Measurements from ENCODE around the gene SLC26A2.

Gene SLC26A2

DNA sequence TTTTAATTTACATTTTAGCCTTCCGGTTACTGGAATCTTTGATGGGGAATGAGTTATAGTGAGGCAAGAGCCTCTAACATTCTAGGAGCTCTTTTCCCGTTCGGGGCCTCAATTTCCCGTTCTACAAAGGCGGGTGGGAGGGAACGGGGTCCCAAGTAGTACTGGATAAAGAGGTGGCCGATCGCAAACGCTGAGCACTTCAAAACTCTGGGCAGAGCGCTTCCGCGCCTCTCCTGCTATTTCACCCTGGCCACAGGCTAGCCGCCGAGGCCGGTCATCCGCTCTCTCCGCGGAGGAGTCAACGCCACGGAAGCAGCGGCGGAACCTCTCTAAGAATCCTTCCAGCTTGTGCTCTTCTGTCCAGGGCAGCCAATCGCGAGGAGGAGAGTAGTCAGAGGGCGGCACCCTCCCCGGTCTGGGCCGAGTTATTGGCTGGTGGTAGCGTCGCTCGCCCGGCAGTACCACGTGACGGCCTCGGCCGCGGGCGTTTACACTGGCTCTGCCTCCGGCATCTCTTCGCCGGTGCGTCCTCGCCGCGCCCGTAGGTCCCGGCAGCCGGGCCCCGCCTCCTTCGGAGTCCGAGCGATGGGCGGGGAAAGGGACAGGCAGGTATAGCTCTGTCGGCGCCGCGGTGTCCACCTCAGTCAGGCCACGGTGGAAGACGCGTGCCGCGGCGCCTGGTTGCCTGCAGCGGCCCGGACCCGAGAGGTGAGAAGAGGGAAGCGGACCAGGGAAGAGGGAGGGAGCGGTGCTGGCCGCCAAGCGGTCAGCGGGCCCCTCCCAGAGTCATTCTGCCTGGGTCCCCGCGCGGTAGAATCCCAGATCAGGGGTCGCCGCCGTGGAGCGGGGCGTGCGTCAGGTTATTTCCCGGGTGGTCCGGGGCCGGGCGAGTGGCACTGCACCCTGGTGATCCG lies at the start of gene SLC26A2:
SLC26A2 (plus strand) TSS at position 487 of the 914 bp plus-strand sequence. CDS start 16,895 bp downstream, outside the sequence.
- Histone ChIP-seq H3K9ac (ENCODE audit: low read length) (peak within 1 kb of the TSS; percentile 83), H3K36me3 (ENCODE audit: control insufficient read depth, insufficient read depth, low read length) (no peaks in the 10 kb centered on the region), H3K4me3 (ENCODE audit: low read length) (peak within 1 kb of the TSS; percentile 69), H3K9me3 (ENCODE audit: control insufficient read depth, low read length) (no peaks in the 10 kb centered on the region), H3K27me3 (ENCODE audit: control insufficient read depth, insufficient read depth, low read length) (no peaks in the 10 kb centered on the region), H3K4me1 (ENCODE audit: control insufficient read depth, insufficient read depth, low read length) (peaks cover 14% of the 10 kb centered on the region)

DNA sequence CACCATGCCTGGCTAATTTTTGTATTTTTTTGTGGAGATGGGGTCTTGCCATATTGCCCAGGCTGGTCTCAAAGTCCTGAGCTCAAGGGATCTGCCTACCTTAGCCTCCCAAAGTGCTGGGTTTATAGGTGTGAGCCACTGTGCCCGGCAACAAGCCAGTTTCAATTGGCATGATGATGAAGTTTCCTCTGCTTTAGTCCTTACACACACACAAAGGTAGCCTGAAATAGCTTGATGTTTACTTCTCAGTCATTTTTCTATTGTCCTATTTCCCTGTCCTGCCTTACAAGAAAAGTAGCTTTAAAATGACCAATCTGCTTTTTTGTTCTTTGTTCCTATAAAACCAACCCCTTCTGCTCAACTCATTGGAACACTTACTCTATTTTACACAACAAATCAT lies 49.5 kb upstream of the SLC26A2 start:
- no peak overlapping the region for H3K4me3 ChIP-seq (ENCODE audit: low read length)
- H3K9ac ChIP-seq (ENCODE audit: low read length): no peak overlapping the region
- no peaks in the 10 kb centered on the region for H3K9me3 ChIP-seq (ENCODE audit: control insufficient read depth, low read length)
- H3K27me3 ChIP-seq (ENCODE audit: control insufficient read depth, insufficient read depth, low read length): no peaks in the 10 kb centered on the region
- no peaks in the 10 kb centered on the region for H3K4me1 ChIP-seq (ENCODE audit: control insufficient read depth, insufficient read depth, low read length)
- H3K36me3 ChIP-seq (ENCODE audit: control insufficient read depth, insufficient read depth, low read length): no peaks in the 10 kb centered on the region

GRCh38 chr5:149912226-149912871 lies 48.2 kb upstream of the SLC26A2 start:
- H3K27me3 ChIP-seq (ENCODE audit: control insufficient read depth, insufficient read depth, low read length): no peaks in the 10 kb centered on the region
- H3K4me3 ChIP-seq (ENCODE audit: low read length): no peak overlapping the region
- no peaks in the 10 kb centered on the region for H3K36me3 ChIP-seq (ENCODE audit: control insufficient read depth, insufficient read depth, low read length)
- no peaks in the 10 kb centered on the region for H3K4me1 ChIP-seq (ENCODE audit: control insufficient read depth, insufficient read depth, low read length)
- H3K9me3 ChIP-seq (ENCODE audit: control insufficient read depth, low read length): no peaks in the 10 kb centered on the region
- H3K9ac ChIP-seq (ENCODE audit: low read length): no peak overlapping the region

GRCh38 chr5:149913436-149914419 lies 46.8 kb upstream of the SLC26A2 start:
- no peak overlapping the region for H3K9ac ChIP-seq (ENCODE audit: low read length)
- H3K4me3 ChIP-seq (ENCODE audit: low read length): no peak overlapping the region
- no peaks in the 10 kb centered on the region for H3K36me3 ChIP-seq (ENCODE audit: control insufficient read depth, insufficient read depth, low read length)
- no peaks in the 10 kb centered on the region for H3K4me1 ChIP-seq (ENCODE audit: control insufficient read depth, insufficient read depth, low read length)
- H3K27me3 ChIP-seq (ENCODE audit: control insufficient read depth, insufficient read depth, low read length): no peaks in the 10 kb centered on the region
- no peaks in the 10 kb centered on the region for H3K9me3 ChIP-seq (ENCODE audit: control insufficient read depth, low read length)

DNA sequence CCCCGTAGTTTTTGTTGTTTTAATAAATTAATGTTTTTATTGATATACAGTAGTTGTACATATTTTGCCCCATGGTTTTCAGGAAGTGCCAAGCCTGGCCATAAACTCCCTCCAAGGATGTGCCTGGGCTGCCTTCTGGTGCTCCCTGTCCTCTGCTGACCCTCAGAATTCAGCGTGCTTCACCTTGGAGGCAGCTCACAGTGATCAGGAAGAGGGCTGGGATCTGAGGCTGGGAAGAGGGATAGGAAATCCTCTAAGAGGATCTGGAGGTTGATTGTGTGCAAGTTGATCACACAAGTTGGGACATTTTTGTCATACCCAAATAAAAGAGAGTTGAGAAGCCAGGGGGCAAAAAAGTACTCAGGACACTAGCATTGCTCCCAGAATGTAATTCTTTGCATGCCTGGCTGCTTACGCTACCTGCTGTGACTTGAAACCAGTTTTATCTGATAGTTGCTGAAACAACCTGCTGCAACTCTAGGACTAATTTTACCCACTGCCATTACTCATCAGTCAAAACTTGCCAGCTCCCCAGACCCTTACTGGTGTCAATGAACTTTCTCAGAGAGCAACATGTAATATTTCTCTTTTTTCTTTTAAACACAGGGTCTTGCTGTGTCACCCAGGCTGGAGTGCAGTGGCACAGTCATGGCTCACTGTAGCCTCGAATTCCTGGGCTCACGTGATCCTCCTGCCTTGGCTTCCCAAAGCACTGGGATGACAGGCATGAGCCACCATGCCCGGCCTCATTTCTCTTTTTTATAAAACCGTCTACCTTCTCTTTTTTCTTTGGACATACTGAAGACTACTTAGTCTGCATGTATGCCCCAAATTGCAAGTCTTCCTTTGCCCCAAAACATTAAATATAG lies 44.9 kb upstream of the SLC26A2 start:
- H3K27me3 ChIP-seq (ENCODE audit: control insufficient read depth, insufficient read depth, low read length): no peaks in the 10 kb centered on the region
- H3K4me3 ChIP-seq (ENCODE audit: low read length): no peak overlapping the region
- no peaks in the 10 kb centered on the region for H3K9me3 ChIP-seq (ENCODE audit: control insufficient read depth, low read length)
- no peaks in the 10 kb centered on the region for H3K4me1 ChIP-seq (ENCODE audit: control insufficient read depth, insufficient read depth, low read length)
- no peaks in the 10 kb centered on the region for H3K36me3 ChIP-seq (ENCODE audit: control insufficient read depth, insufficient read depth, low read length)
- H3K9ac ChIP-seq (ENCODE audit: low read length): no peak overlapping the region

- H3K9ac ChIP-seq (ENCODE audit: low read length): no peak overlapping the region
- H3K9me3 ChIP-seq (ENCODE audit: control insufficient read depth, low read length): no peaks in the 10 kb centered on the region
- no peaks in the 10 kb centered on the region for H3K4me1 ChIP-seq (ENCODE audit: control insufficient read depth, insufficient read depth, low read length)
- no peaks in the 10 kb centered on the region for H3K27me3 ChIP-seq (ENCODE audit: control insufficient read depth, insufficient read depth, low read length)
- H3K36me3 ChIP-seq (ENCODE audit: control insufficient read depth, insufficient read depth, low read length): no peaks in the 10 kb centered on the region
- H3K4me3 ChIP-seq (ENCODE audit: low read length): no peak overlapping the region
Measured at GRCh38 chr5:149916334-149917072, 44.1 kb upstream of the SLC26A2 start.

- no peaks in the 10 kb centered on the region for H3K9me3 ChIP-seq (ENCODE audit: control insufficient read depth, low read length)
- H3K36me3 ChIP-seq (ENCODE audit: control insufficient read depth, insufficient read depth, low read length): no peaks in the 10 kb centered on the region
- H3K4me3 ChIP-seq (ENCODE audit: low read length): no peak overlapping the region
- H3K9ac ChIP-seq (ENCODE audit: low read length): no peak overlapping the region
- no peaks in the 10 kb centered on the region for H3K27me3 ChIP-seq (ENCODE audit: control insufficient read depth, insufficient read depth, low read length)
- H3K4me1 ChIP-seq (ENCODE audit: control insufficient read depth, insufficient read depth, low read length): no peaks in the 10 kb centered on the region
Measured at GRCh38 chr5:149917073-149917676, 43.4 kb upstream of the SLC26A2 start.

DNA sequence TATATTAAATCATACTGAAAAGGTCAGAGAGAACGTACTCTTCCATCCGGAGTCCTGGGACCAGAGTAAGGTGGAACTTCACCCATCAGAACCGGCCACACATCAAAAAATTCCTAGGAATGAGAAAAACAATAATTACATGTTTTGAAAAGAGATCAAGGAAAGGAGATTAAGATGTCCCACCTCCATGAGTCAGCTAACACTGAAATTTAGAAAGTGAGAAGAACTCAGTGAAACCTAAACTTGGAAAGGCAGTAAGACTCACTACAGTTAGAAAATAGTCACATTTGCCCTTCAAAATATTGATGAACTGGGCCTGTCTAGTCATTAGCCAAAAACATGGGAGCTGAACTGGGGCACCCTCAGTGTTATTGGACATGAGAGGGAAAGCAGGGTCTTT lies 39.0 kb upstream of the SLC26A2 start:
- H3K4me1 ChIP-seq (ENCODE audit: control insufficient read depth, insufficient read depth, low read length): no peaks in the 10 kb centered on the region
- no peaks in the 10 kb centered on the region for H3K36me3 ChIP-seq (ENCODE audit: control insufficient read depth, insufficient read depth, low read length)
- no peaks in the 10 kb centered on the region for H3K9me3 ChIP-seq (ENCODE audit: control insufficient read depth, low read length)
- no peak overlapping the region for H3K9ac ChIP-seq (ENCODE audit: low read length)
- no peak overlapping the region for H3K4me3 ChIP-seq (ENCODE audit: low read length)
- H3K27me3 ChIP-seq (ENCODE audit: control insufficient read depth, insufficient read depth, low read length): no peaks in the 10 kb centered on the region

DNA sequence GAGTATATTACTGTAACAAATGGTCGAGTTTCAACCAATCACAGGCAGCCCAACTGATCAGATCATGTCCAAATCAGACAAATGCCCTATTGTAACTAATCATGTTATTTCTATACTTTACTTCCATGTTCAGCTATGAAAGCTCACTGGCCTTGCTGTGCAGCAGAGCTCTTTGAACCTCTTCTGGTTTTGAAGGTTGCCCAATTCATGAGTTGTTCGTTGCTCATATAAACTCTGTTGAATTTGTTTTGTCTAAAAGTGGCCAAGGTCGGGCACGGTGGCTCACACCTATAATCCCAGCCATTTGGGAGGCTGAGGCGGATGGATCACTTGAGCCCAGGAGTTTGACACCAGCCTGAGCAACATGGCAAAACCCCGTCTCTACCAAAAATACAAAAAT lies 37.6 kb upstream of the SLC26A2 start:
- H3K9ac ChIP-seq (ENCODE audit: low read length): no peak overlapping the region
- H3K4me3 ChIP-seq (ENCODE audit: low read length): no peak overlapping the region
- no peaks in the 10 kb centered on the region for H3K27me3 ChIP-seq (ENCODE audit: control insufficient read depth, insufficient read depth, low read length)
- H3K4me1 ChIP-seq (ENCODE audit: control insufficient read depth, insufficient read depth, low read length): no peaks in the 10 kb centered on the region
- no peaks in the 10 kb centered on the region for H3K36me3 ChIP-seq (ENCODE audit: control insufficient read depth, insufficient read depth, low read length)
- no peaks in the 10 kb centered on the region for H3K9me3 ChIP-seq (ENCODE audit: control insufficient read depth, low read length)

GRCh38 chr5:149924486-149924885 lies 36.1 kb upstream of the SLC26A2 start:
- Histone ChIP-seq H3K9me3 (ENCODE audit: control insufficient read depth, low read length) (no peaks in the 10 kb centered on the region), H3K36me3 (ENCODE audit: control insufficient read depth, insufficient read depth, low read length) (no peaks in the 10 kb centered on the region), H3K9ac (ENCODE audit: low read length) (no peak overlapping the region), H3K4me1 (ENCODE audit: control insufficient read depth, insufficient read depth, low read length) (no peaks in the 10 kb centered on the region), H3K27me3 (ENCODE audit: control insufficient read depth, insufficient read depth, low read length) (no peaks in the 10 kb centered on the region), H3K4me3 (ENCODE audit: low read length) (no peak overlapping the region)

Measured in mucosa of stomach (tissue), 1 donor.